SKM-1 (cell line): ENCODE measurements around the gene MYL11.
"Not testable (repeated sequence)": the region's sequence is repeated elsewhere in the genome, so short reads cannot be mapped to it uniquely, and the experiment has no call there.

Experiments
- DNase-seq: peaks from one replicate; lab custom pipeline; 2025; ENCODE audit not compliant: unreplicated experiment; lab: John Stamatoyannopoulos, UW

MYL11 gene

GRCh38 chr16:30395155-30395991, 20.8 kb downstream of the MYL11 start, which contains the start of gene ZNF48:
ZNF48 (plus strand) TSS chr16:30395420; CDS start chr16:30395795, 375 bp downstream.
- DNase-seq: peak; percentile 50

DNA sequence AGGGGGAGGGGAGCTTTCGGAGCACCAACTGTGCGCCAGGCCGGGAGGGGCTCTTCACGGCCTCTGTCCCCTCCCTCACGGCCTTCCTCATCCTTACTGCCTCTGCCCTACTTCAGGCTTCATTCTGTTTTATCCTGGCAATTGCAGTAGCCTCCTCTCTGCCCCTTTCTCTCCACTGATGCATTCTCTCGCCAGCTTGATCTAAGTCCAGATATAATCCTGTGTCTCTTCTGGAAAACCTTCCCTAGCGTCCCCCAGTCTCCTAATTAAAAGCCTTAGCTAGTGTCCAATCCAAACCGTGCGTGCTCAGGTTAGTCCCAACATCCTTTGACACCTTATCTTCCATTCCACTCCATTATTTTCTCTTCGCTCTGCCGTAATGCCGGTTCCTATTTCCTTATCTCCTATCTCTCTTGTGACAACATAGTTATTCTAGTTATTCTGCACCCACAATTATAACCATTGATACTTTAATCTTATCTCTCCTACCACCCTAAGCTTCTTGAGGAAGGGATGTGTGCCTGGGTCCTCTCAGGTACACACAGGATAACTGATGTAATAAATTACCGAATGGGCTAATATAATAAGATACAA, 21.5 kb downstream of the MYL11 start:
- DNase-seq: no peak

DNA sequence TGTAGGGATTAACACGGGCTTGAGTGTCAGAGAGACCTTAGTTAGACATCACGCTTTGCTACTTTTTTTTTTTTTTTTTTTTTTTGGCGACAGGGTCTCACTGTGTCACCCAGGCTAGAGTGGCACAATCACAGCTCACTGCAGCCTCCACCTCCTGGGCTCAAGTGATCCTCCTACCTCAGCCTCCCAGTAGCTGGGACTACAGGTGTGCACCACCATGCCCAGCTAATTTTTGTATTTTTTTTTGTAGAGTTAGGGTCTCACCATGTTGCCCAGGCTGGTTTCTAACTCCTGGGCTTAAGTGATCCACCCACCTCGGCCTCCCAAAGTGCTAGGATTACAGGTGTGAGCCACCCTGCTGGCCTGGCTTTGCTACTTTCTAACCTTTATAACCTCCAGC, 22.0 kb downstream of the MYL11 start:
- DNase-seq: not testable (repeated sequence)

DNA sequence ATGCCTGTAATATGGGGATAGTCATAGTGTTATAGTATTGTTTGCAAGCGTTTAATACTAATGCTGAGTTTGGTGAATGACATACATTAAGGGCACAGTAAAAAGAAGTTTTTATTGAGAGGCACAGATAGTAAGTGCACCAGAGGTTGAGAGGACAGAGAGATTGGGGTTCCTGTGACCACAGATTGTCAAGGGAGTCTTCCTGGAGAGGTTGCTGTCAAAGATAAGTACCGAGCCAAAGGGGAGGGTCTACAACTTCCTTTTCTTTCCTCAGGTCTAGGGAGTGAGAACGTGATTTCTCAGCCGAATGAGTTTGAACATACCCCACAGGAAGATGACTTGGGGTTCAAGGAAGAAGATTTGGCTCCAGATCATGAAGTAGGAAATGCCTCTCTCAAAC, 22.5 kb downstream of the MYL11 start:
- DNase-seq: no peak

- no peak for DNase-seq
These were observed 23.4 kb downstream of the MYL11 start for GRCh38 chr16:30397776-30398660.

GRCh38 chr16:30398661-30399434, 24.2 kb downstream of the MYL11 start:
- DNase-seq: no peak

DNA sequence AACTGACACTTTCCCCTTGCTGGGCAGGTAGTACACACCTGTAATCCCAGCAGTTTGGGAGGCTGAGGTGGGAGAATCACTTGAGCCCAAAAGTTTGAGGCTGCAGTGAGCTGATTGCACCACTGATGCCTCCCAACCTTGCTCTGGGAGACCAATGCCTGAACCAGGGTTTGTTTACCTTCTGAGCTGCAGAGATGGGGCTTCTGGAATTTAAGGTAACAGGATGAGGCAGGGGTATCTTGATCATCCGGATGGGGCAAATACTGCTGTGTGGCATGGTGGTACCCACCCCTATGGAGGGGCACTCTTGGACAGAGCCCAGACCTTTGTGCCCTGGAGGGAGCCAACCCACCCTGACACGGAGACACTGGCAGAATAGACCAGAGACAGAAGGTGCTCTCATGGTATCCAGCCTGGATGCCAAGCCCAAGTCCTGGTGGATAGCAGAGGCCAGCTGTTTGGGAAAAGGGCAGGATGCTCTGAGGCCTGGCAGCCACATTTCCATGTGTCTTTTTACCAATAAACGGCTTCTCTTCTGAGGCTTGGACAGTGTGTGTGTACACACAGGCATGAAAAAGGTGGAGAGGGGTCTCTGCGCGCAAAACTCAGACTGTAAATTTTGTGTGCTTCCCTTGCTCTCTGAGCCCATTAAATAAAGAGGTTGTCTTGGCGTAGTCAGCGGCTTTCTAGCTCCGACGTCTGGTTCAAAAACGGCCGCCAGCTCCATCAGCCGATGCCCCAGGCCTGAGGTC, 25.0 kb downstream of the MYL11 start:
- DNase-seq: no peak

GRCh38 chr16:30401768-30402425, 27.3 kb downstream of the MYL11 start:
- DNase-seq: no peak

DNA sequence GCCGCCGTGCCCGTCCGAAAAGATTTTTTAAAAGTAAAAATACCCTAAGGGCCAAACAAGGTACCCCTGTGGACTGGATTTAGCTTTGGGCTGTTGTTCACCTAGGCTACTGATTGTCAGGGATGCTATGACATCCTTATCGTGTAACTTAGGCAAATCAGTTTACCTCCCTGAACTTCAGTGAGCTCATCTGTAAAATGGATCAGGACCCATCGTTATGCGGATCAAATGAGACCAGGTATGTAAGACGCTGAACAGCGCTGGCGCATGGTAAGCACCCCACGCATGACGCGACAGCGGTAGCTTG, 32.1 kb downstream of the MYL11 start:
- DNase-seq: no peak

DNA sequence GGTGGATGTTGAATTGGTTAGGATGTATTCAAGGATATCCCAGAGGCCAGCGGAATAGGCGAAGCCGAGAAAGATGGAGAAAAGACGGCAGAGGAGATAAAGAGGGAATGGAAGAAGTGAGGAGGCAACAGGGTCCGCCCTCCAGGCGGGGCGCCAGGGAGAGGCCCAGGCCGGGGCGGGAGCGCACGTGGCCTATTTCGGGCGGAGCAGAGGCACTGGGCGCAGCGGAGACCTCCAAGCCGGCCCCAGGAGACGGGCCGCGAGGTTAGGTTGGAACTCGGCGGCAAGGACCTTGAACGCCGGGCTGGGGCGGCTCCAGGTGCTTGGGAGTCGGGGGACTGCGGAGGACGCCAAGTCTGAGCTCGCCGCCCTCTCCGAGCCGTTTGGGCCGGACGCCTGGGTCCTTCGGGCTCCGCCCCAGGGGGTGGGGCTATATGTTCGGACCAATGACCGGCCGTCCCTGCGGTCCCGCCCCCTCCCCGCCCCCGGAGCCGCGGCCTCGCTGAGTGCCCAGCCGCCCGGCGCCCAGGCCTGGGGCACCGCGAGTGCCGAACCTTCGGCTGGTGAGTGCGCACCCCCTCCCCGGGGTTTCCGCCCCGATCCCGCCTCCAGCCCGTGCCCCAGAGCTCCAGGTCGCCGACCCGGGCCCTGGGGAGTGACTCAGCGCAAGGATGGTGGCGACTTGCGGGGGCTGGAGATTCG, 32.7 kb downstream of the MYL11 start, which contains the start of gene ZNF771:
ZNF771 (plus strand) TSS at position 505 of the 702 bp plus-strand sequence. CDS start 448 bp downstream, outside the sequence.
- peak; percentile 76 for DNase-seq

DNA sequence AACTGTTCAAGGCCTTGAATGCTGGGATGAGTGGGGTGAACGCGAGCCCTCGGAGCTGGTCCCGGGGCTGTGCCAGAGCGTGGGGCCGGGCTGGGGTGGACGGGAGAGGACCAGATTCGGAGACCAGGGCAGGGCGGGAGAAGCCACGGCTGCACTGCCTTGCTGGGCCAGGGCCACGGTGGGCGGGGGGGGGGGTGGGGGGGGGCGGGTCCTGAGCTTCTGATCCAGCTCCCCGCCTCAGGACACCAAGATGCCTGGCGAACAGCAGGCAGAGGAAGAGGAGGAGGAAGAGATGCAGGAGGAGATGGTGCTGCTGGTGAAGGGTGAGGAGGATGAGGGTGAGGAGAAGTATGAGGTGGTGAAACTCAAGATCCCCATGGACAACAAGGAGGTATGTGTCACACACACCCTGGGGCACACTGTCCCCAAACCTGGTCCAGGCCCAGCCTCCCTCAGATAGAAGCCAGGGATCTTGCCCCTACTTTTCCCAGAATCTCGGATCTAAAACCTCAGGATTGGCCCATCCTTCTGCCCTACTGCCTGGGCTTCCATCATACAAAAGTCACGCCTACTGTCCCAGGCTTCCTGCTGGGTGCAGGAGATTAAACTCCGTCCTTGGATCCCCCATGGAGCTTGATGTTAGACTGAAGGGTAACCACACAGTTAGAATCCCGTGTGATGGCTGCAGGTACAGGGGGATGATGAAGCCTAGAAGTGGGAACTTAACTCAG, 33.4 kb downstream of the MYL11 start:
- no peak for DNase-seq

DNA sequence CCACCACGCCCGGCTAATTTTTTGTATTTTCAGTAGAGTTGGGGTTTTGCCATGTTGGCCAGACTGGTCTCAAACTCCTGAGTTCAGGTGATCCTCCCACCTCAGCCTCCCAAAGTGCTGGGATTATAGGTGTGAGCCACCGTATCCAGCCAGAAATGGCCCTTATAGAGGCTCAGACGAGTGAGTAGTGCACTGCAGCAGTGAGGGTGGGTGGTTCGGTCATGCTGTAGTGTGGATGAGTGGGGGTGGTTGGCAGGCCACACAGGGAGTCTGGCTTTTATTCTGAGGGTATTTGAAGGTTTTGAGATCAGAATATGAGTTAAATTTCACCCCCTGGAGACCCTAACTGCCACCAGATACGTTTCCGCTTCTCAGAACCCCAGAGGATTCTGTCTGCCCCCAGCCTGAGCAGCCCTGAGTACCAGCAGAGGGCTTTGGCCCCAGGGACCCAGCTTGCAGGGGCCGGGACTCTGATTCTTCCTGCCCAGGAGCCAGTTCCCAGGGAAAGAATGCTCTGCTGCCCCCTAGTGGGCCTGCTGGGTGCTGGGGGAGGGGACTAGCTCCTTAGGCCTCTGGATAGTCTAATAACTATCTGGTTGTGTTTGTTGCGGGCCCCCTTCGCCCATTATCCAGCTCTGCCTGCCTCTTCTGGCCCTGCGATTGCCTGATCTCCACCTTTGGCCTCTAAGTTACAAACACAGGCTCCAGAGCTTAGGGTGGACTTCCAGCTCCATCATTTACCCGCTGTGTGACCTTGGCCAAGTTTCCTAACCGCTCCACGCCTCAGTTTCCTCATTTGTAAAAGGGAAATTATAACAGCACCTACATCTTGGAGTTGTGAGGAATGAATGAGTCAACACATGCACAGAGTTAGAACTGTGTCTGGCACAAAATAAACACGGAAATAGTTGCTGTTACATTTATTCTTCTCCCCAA, 34.8 kb downstream of the MYL11 start:
- DNase-seq: peak; percentile 65

DNA sequence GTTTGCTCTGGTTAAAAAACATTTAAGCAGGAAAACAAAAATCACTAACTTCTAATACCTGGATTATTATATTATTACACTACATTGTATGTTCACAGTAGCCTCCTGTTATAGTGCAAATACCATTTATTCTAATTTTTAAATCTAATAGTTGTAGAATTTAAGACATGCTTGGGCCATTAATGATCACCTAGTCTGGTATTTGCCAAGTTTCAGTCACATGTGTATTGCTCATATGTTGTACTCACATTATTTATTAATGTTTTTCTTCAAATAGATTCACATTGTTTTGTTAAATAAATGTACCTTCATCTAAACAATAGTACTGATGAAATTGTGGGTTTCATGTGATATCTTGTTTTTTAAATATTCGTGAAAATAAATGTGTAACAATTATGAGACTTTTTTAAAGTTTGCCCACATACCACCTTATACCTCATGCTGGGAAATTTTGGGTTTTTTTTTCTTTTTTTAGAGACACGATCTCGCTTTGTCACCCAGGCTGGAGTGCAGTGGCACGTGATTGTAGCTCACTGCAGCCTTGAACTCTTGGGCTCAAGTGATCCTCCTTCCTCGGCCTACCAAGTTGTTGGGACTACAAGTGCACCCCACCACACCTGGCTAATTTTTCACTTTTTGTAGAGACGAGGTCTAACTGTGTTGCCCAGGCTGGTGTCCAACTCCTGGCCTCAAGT, 38.7 kb downstream of the MYL11 start:
- no peak for DNase-seq

- DNase-seq: no peak
These were observed 39.6 kb downstream of the MYL11 start for GRCh38 chr16:30414159-30414558.

GRCh38 chr16:30416047-30416603, 41.5 kb downstream of the MYL11 start:
- no peak for DNase-seq
